Adrenal gland (tissue), 5 donors: ENCODE measurements around the gene MEOX2.

Source experiments
- CTCF ChIP-seq, 6 experiments: fragments of 450-650 bp in 4 of 6; fragments of 200-600 bp in 2 of 6; sonication (generic) in 1 of 6; IDR thresholded peaks; 1 replicate in 5 of 6; 2 replicates in 1 of 6; pipeline versions ENCODE4 v1.5.1 to v1.8.0; 2016 to 2021; ENCODE audit warnings: antibody characterized with exemption in 6 of 6, mild to moderate bottlenecking in 2 of 6, moderate library complexity in 1 of 6
- POLR2A ChIP-seq, 2 donors: fragments of 450-650 bp; IDR thresholded peaks; one replicate each; pipeline ENCODE4 v1.6.1; 2017; ENCODE audit warnings: antibody characterized with exemption in 2 of 2, mild to moderate bottlenecking in 2 of 2, moderate library complexity in 1 of 2
- donor health status: DM: no; HTN: no; CAD: no.

- TF ChIP-seq CTCF (IDR thresholded peaks at IDR 0.05) (no peak), POLR2A (IDR thresholded peaks at IDR 0.05) (no peak)
These were observed 29.0 kb upstream of the MEOX2 start for GRCh38 chr7:15715435-15715834.
